Esophagus squamous epithelium (tissue), 4 donors: ENCODE measurements around the gene EEF1A2.

Source experiments
- CTCF ChIP-seq, 6 experiments: fragments of 450-650 bp in 4 of 6; fragments of 200-600 bp in 2 of 6; sonication (generic) in 2 of 6; IDR thresholded peaks; one replicate each; pipeline ENCODE4 v1.5.1; 2016 to 2019; ENCODE audit warnings: antibody characterized with exemption in 6 of 6, mild to moderate bottlenecking in 4 of 6, moderate library complexity in 4 of 6
- POLR2A ChIP-seq, 4 donors: fragments of 450-650 bp; IDR thresholded peaks; one replicate each; pipeline ENCODE4 v1.6.1; 2017; ENCODE audit warnings: antibody characterized with exemption in 4 of 4, mild to moderate bottlenecking in 4 of 4, moderate library complexity in 3 of 4

- TF ChIP-seq CTCF (IDR thresholded peaks at IDR 0.05), result no peak
- no peak for TF ChIP-seq POLR2A (IDR thresholded peaks at IDR 0.05)
These were observed 19.5 kb upstream of the EEF1A2 start for GRCh38 chr20:63518351-63518861.
